ENCODE data around the gene MYH6. TPM values are rescaled to one million over a fixed set of nuclear protein-coding genes. Genes with fewer than 3 reads are reported as not detected.

The MYH6 gene
- total RNA-seq, 1 experiment from 2014 or later = not detected

- no peak for DNase-seq (ENCODE audit: low read depth, low spot score)
- BruUV-seq (replicated peaks) = no TSS peak
- intact Hi-C loops (cut with micrococcal nuclease; ENCODE audit: unreplicated experiment) = no loop called here
- in situ Hi-C loops (cut with HindIII; ENCODE audit: low pct_unique_long_range_greater_than_20kb, low sequenced_read_pairs) = no loop called here
- Histone ChIP-seq H3K36me3 (ENCODE audit: control insufficient read depth, insufficient read depth, low read length) (no peaks in the 10 kb centered on the region), H3K27me3 (ENCODE audit: control insufficient read depth, insufficient read depth, low read length) (no peaks in the 10 kb centered on the region; the same call in 1 of the 2 replicates), H3K4me3 (ENCODE audit: low read depth in 2 of 2, low read length in 2 of 2) (no peak overlapping the region), H3K4me1 (ENCODE audit: control insufficient read depth, insufficient read depth, low read length) (no peaks in the 10 kb centered on the region), H3K27ac (ENCODE audit: low read length) (no peak overlapping the region), H3K9me3 (ENCODE audit: control insufficient read depth, insufficient read depth, low read depth, low read length) (no peaks in the 10 kb centered on the region)
- ChIA-PET CTCF (no interaction called here), POLR2A (no interaction called here)
- no peak for ATAC-seq
- TF ChIP-seq CTCF (IDR thresholded peaks at IDR 0.05) (no peak), REST (IDR thresholded peaks at IDR 0.05; ENCODE audit: insufficient read depth in 1 of 2, low read depth in 2 of 2, low read length in 1 of 2) (no peak), SIN3A (IDR thresholded peaks at IDR 0.05; ENCODE audit: borderline replicate concordance, insufficient read depth, low read depth, low read length) (no peak), TCF7L2 (IDR thresholded peaks at IDR 0.05; ENCODE audit: low read depth, low read length) (no peak), POLR2AphosphoS5 (IDR thresholded peaks at IDR 0.05; ENCODE audit: low read depth, low read length) (no peak)
These were observed 24.2 kb upstream of the MYH6 start for GRCh38 chr14:23432102-23432925.

- CTCF ChIA-PET = no interaction called here
- DNase-seq (ENCODE audit: low read depth, low spot score) = no peak
- H3K4me3 ChIP-seq (ENCODE audit: low read depth in 2 of 2, low read length in 2 of 2) = no peak overlapping the region
These were observed 23.4 kb upstream of the MYH6 start for GRCh38 chr14:23431486-23431885.

More at GRCh38 chr14:23431486-23431885, 23.4 kb upstream of the MYH6 start:
- TF ChIP-seq TCF7L2 (IDR thresholded peaks at IDR 0.05; ENCODE audit: low read depth, low read length) (no peak), CTCF (IDR thresholded peaks at IDR 0.05) (no peak), POLR2AphosphoS5 (IDR thresholded peaks at IDR 0.05; ENCODE audit: low read depth, low read length) (no peak), REST (IDR thresholded peaks at IDR 0.05; ENCODE audit: insufficient read depth in 1 of 2, low read depth in 2 of 2, low read length in 1 of 2) (no peak), SIN3A (IDR thresholded peaks at IDR 0.05; ENCODE audit: borderline replicate concordance, insufficient read depth, low read depth, low read length) (no peak)
- in situ Hi-C loops (cut with HindIII; ENCODE audit: low pct_unique_long_range_greater_than_20kb, low sequenced_read_pairs) (no loop called here), intact Hi-C loops (cut with micrococcal nuclease; ENCODE audit: unreplicated experiment) (no loop called here)
- POLR2A ChIA-PET = no interaction called here
- no TSS peak for BruUV-seq (replicated peaks)
- ATAC-seq = no peak
- no peaks in the 10 kb centered on the region for H3K9me3 ChIP-seq (ENCODE audit: control insufficient read depth, insufficient read depth, low read depth, low read length)
- H3K36me3 ChIP-seq (ENCODE audit: control insufficient read depth, insufficient read depth, low read length) = no peaks in the 10 kb centered on the region
- H3K27me3 ChIP-seq (ENCODE audit: control insufficient read depth, insufficient read depth, low read length) = no peaks in the 10 kb centered on the region; the same call in 1 of the 2 replicates
- no peak overlapping the region for H3K27ac ChIP-seq (ENCODE audit: low read length)
- no peaks in the 10 kb centered on the region for H3K4me1 ChIP-seq (ENCODE audit: control insufficient read depth, insufficient read depth, low read length)
